GM23338 (cell line): ENCODE measurements around the gene FAM149B1. TPM values are rescaled to one million over a fixed set of nuclear protein-coding genes. Genes with fewer than 3 reads are reported as not detected.

Source experiments
- ATAC-seq: fragments of 200-7000 bp; cut with Tn5 transposase; 3 replicates; pipeline ENCODE4 v1.9.1; 2020
- DNase-seq: peaks from one replicate; pipeline ENCODE4 v3.0.0-alpha.2; 2015; ENCODE audit warnings: low spot score
- H2AFZ ChIP-seq: fragments of 200-600 bp; sonication (generic); 2 replicates; pipeline ENCODE4 v1.8.0; 2016; ENCODE audit warnings: antibody characterized with exemption, mild to moderate bottlenecking, moderate library complexity
- H3F3A ChIP-seq: fragments of 200-600 bp; sonication (generic); replicated peaks from 2 replicates; pipeline ENCODE4 v1.8.0; 2017; ENCODE audit warnings: antibody characterized with exemption, mixed run types, low read depth
- H3K27ac ChIP-seq: fragments of 200-600 bp; sonication (generic); 2 replicates; pipeline ENCODE4 v1.6.1; 2016; ENCODE audit warnings: low read depth
- H3K27me3 ChIP-seq: fragments of 200-600 bp; sonication (generic); 2 replicates; pipeline ENCODE4 v1.8.0; 2016; ENCODE audit warnings: mild to moderate bottlenecking, mixed run types, moderate library complexity; ENCODE audit not compliant: insufficient read depth
- H3K36me3 ChIP-seq: fragments of 200-600 bp; sonication (generic); 2 replicates; pipeline ENCODE4 v1.8.0; 2016; ENCODE audit warnings: mild to moderate bottlenecking; ENCODE audit not compliant: insufficient read depth
- H3K4me1 ChIP-seq: fragments of 200-600 bp; sonication (generic); 2 replicates; pipeline ENCODE4 v1.8.0; 2016; ENCODE audit warnings: mild to moderate bottlenecking, moderate library complexity; ENCODE audit not compliant: insufficient read depth
- H3K4me2 ChIP-seq: fragments of 200-600 bp; sonication (generic); 2 replicates; pipeline ENCODE4 v1.7.1; 2017; ENCODE audit warnings: mixed run types
- H3K4me3 ChIP-seq: fragments of 200-600 bp; sonication (generic); 2 replicates; pipeline ENCODE4 v1.6.1; 2016; ENCODE audit warnings: mixed run types
- H3K79me2 ChIP-seq: fragments of 200-600 bp; sonication (generic); replicated peaks from 2 replicates; pipeline ENCODE4 v1.8.0; 2017; ENCODE audit warnings: mild to moderate bottlenecking; ENCODE audit not compliant: insufficient read depth
- H3K9me2 ChIP-seq: fragments of 200-600 bp; sonication (generic); 2 replicates; pipeline ENCODE4 v1.8.0; 2017; ENCODE audit not compliant: insufficient read depth
- H4K20me1 ChIP-seq: fragments of 200-600 bp; sonication (generic); replicated peaks from 2 replicates; pipeline ENCODE4 v1.8.0; 2017; ENCODE audit warnings: mild to moderate bottlenecking; ENCODE audit not compliant: insufficient read depth
- H3K27ac Mint-ChIP-seq: 2 replicates; pipeline ENCODE4 v1.8.0; 2020; ENCODE audit warnings: inconsistent platforms, mild to moderate bottlenecking, moderate library complexity, mixed read lengths
- H3K27me3 Mint-ChIP-seq: 3 replicates; pipeline ENCODE4 v1.8.0; 2022; ENCODE audit warnings: low read depth, mild to moderate bottlenecking, moderate library complexity, mixed read lengths, inconsistent platforms; ENCODE audit not compliant: insufficient read depth, poor library complexity
- H3K36me3 Mint-ChIP-seq: 3 replicates; pipeline ENCODE4 v1.8.0; 2021; ENCODE audit warnings: low read depth, mild to moderate bottlenecking, inconsistent platforms, moderate library complexity, mixed read lengths
- H3K4me1 Mint-ChIP-seq: 3 replicates; pipeline ENCODE4 v1.8.0; 2020; ENCODE audit warnings: mild to moderate bottlenecking, inconsistent platforms, mixed read lengths
- H3K4me3 Mint-ChIP-seq: 3 replicates; pipeline ENCODE4 v1.8.0; 2021; ENCODE audit warnings: moderate library complexity, mild to moderate bottlenecking, inconsistent platforms, mixed read lengths
- H3K9me3 Mint-ChIP-seq: 3 replicates; pipeline ENCODE4 v1.8.0; 2020; ENCODE audit warnings: moderate library complexity, mild to moderate bottlenecking, inconsistent platforms, mixed read lengths
- CREB1 ChIP-seq: fragments of 250-450 bp; sonication (Bioruptor Pico); IDR thresholded peaks from 2 replicates; pipeline ENCODE4 v1.5.0; 2020; ENCODE audit warnings: low read depth, mild to moderate bottlenecking, moderate library complexity
- CTCF ChIP-seq, 2 experiments: fragments of 200-600 bp in 1 of 2; sonication (generic) in 1 of 2; conservative IDR thresholded peaks; 2 replicates each; pipeline versions ENCODE4 v1.5.1 to v1.6.1; 2016 to 2017; ENCODE audit warnings: antibody characterized with exemption in 2 of 2, low read depth in 2 of 2, mild to moderate bottlenecking in 2 of 2, moderate library complexity in 1 of 2
- ETS1 ChIP-seq: IDR thresholded peaks from 2 replicates; pipeline ENCODE4 v1.6.1; 2016; ENCODE audit warnings: antibody characterized with exemption
- EZH2 ChIP-seq: fragments of 200-600 bp; sonication (generic); IDR thresholded peaks from one replicate; pipeline ENCODE4 v1.8.0; 2017; ENCODE audit warnings: antibody characterized with exemption, mild to moderate bottlenecking, low read depth; ENCODE audit not compliant: unreplicated experiment
- EZH2phosphoT487 ChIP-seq: fragments of 200-600 bp; sonication (generic); IDR thresholded peaks from one replicate; pipeline ENCODE4 v1.8.1; 2018; ENCODE audit warnings: antibody characterized with exemption; ENCODE audit not compliant: unreplicated experiment
- NANOG ChIP-seq: IDR thresholded peaks from 2 replicates; pipeline ENCODE4 v1.6.1; 2016; ENCODE audit warnings: antibody characterized with exemption, borderline replicate concordance
- POLR2AphosphoS5 ChIP-seq: IDR thresholded peaks from 2 replicates; pipeline ENCODE4 v1.6.1; 2016; ENCODE audit warnings: antibody characterized with exemption, low read depth
- ZNF114 ChIP-seq: fragments of 250-450 bp; sonication (Bioruptor Pico); IDR thresholded peaks from 2 replicates; pipeline ENCODE4 v1.5.0; 2020; ENCODE audit warnings: mild to moderate bottlenecking, moderate library complexity
- ZNF462 ChIP-seq: fragments of 250-450 bp; sonication (Bioruptor Pico); IDR thresholded peaks from 2 replicates; pipeline ENCODE4 v1.5.0; 2020; ENCODE audit warnings: mild to moderate bottlenecking, moderate library complexity
- polyA plus RNA-seq: library from polyadenylated mRNA; unstranded; fragments of >200 nt; fragmentation: Nextera tagmentation; extraction: Ambion mirVana; gene quantifications from 2 replicates; pipeline ENCODE4 v1.2.1, GENCODE V29; 2016
- total RNA-seq: library from RNA; depleted of rRNA; stranded (reverse); fragments of >200 nt; shearing (Covaris generic); gene quantifications from 2 replicates; pipeline ENCODE4 v1.2.3, GENCODE V29; 2014

FAM149B1 gene
- total and polyA plus RNA-seq, 2 experiments from 2014 or later, result 11.2 to 19.3 TPM

- TF ChIP-seq NANOG (no peak), ZNF462 (CRISPR knock-in tag) (no peak), ZNF114 (no peak), POLR2AphosphoS5 (no peak), CREB1 (CRISPR knock-in tag) (no peak)
- DNase-seq (no peak), ATAC-seq (no peak)
- no peaks in the 10 kb centered on the region for H3K27me3 ChIP-seq
- peaks cover 47% of the 10 kb centered on the region for H3K36me3 ChIP-seq
- H3K4me1 Mint-ChIP-seq, result no peaks in the 10 kb centered on the region
- no peak overlapping the region for H3K4me2 ChIP-seq
- no peaks in the 10 kb centered on the region for H3K4me1 ChIP-seq
- H3K27me3 Mint-ChIP-seq, result peaks cover 2% of the 10 kb centered on the region
- H3K4me3 Mint-ChIP-seq, result no peak overlapping the region
- H3K27ac Mint-ChIP-seq, result no peak overlapping the region
- H3K9me2 ChIP-seq, result no peaks in the 10 kb centered on the region
- no peaks in the 10 kb centered on the region for H3F3A ChIP-seq
- peaks cover 60% of the 10 kb centered on the region for H3K36me3 Mint-ChIP-seq
- H3K79me2 ChIP-seq, result peaks cover 10% of the 10 kb centered on the region
- no peaks in the 10 kb centered on the region for H3K9me3 Mint-ChIP-seq
- H3K4me3 ChIP-seq, result no peak overlapping the region
- no peak overlapping the region for H3K27ac ChIP-seq
- no peak overlapping the region for H2AFZ ChIP-seq
- peaks cover 9% of the 10 kb centered on the region; the same call in 1 of the 2 replicates for H4K20me1 ChIP-seq
These were observed 71.2 kb downstream of the FAM149B1 start for GRCh38 chr10:73238990-73239566.

GRCh38 chr10:73239908-73240307 is 72.0 kb downstream of the FAM149B1 start:
- H3K36me3 ChIP-seq, result peaks cover 52% of the 10 kb centered on the region
- no peak overlapping the region for H3K27ac Mint-ChIP-seq
- TF ChIP-seq ZNF114 (no peak), EZH2 (no peak), EZH2phosphoT487 (no peak), CTCF (conservative IDR thresholded peaks at IDR 0.05; ENCODE audit: low read depth in 2 of 2) (no peak), NANOG (no peak), ETS1 (no peak), CREB1 (CRISPR knock-in tag) (no peak)

More at GRCh38 chr10:73239908-73240307, 72.0 kb downstream of the FAM149B1 start:
- 0 out of 2 replicates have a peak, but pooled peaks cover 4% of the 10 kb centered on the region for H3F3A ChIP-seq
- Mint-ChIP-seq H3K4me3 (no peak overlapping the region), H3K27me3 (peaks cover 2% of the 10 kb centered on the region), H3K4me1 (peaks cover 4% of the 10 kb centered on the region; the same call in 2 of the 3 replicates), H3K36me3 (peaks cover 69% of the 10 kb centered on the region), H3K9me3 (no peaks in the 10 kb centered on the region)
- no peak for DNase-seq
- H2AFZ ChIP-seq, result no peak overlapping the region
- H3K4me3 ChIP-seq, result no peak overlapping the region
- no peak overlapping the region for H3K27ac ChIP-seq
- no peaks in the 10 kb centered on the region for H3K9me2 ChIP-seq
- no peaks in the 10 kb centered on the region for H3K27me3 ChIP-seq
- H3K4me1 ChIP-seq, result peaks cover under 1% of the 10 kb centered on the region; the same call in 1 of the 2 replicates
- H3K79me2 ChIP-seq, result peaks cover 18% of the 10 kb centered on the region
- ATAC-seq, result no peak
- peaks cover 9% of the 10 kb centered on the region; the same call in 1 of the 2 replicates for H4K20me1 ChIP-seq
- H3K4me2 ChIP-seq, result no peak overlapping the region
